HG03159 (cell line): ENCODE data around the gene NRCAM.
"Not testable (repeated sequence)": the region's sequence is repeated elsewhere in the genome, so short reads cannot be mapped to it uniquely, and the experiment has no call there.

Experiments
- ATAC-seq: cut with Tn5 transposase; IDR thresholded peaks from one replicate; pipeline ENCODE4 v1.9.1; 2021; ENCODE audit warnings: mild to moderate bottlenecking, moderate library complexity; ENCODE audit not compliant: unreplicated experiment

NRCAM gene

DNA sequence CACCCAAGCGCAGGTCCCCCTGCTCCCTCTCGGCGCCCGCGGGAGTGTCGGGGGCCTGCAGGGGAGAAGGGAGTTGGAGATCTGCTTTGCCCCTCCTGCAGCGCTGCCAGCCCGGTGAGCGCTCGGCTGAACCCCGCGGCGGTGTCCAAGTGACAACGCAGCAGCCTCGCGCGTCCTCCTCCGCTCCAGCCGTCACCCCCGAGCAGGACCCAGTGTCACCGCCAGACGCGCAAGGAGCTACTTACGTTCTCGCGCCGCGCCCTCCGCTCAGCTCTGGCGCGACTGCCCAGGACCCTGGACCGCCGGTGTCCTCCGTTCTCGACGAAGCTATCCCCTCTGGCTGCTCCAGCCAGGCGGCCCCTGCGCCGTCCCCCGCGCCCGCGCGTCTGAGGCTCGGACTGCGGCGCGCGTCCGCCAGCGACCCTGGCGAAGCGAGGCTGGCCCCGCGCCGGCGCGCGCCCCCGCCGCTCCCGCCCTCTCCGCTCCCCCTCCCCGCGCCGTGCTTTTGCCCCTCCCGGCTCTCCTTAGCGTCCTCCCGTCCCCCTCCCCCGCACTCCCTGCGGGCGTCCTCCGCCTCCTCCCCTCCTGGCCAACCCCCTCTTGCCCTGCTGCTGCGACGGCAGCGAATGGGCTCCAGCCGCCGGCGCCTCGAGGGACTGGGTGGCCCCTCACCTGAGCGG is at the start of gene NRCAM:
Gene NRCAM, minus strand, starts transcription at position 439 of the 680 bp plus-strand sequence. CDS start 216,372 bp downstream, outside the sequence.
- ATAC-seq: no peak

DNA sequence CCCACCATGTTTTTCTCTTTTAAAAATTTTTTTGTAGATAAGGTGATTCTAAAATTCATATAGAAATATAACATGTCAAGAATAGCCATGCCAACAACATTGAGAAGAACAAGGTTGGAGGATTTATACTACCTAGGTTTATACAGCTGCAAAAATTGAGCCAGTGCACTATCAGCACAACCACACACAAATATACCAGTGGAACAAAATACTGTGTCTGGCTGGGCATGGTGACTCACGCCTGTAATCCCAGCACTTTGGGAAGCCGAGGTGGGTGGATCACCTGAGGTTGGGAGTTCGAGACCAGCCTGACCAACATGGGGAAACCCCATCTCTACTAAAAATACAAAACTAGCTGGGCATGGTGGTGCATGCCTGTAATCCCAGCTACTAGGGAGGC is 48.3 kb upstream of the NRCAM start:
- not testable (repeated sequence) for ATAC-seq

DNA sequence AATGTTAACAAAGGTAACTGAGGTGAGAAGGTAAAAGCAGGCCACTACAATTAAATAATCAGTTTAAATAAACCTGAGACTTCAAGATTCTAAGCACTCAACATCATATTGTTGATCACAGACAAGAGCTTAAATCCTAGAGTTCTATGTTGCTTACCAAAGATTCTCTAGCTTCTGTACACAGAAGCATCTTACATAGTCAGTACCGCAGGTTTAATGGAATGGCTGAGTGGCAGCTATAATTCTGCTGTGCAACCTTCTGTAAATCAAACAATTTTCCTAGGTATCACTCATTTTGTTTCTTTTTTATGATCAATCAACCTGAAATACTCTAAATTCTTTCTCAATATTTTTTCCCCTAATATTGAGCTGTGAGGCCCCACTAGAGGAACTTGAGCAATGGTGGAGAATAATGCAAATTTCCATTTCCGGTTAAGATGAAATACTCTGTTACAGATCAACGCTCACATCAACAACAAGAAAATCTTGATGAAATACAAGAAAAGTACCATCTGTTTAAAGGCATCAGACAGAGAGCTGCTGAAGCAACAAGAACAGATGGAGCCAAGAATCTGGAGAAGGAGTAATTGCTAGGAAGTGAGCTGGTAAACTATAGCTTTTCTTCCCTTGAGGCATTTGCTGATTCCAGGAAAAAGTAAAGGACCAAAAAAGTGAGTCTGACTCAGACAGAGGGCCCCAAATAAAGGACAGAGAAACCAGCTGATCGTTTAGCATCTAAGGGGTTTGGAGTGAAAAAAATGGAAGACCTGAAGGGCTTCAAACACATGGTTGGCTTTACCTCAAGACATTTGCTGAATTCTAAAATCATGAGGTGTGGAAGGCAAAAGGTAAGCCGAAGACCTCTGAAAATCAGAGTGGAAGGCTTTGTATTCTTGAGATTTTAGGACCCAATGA is 47.1 kb upstream of the NRCAM start:
- ATAC-seq: peak; percentile 93

DNA sequence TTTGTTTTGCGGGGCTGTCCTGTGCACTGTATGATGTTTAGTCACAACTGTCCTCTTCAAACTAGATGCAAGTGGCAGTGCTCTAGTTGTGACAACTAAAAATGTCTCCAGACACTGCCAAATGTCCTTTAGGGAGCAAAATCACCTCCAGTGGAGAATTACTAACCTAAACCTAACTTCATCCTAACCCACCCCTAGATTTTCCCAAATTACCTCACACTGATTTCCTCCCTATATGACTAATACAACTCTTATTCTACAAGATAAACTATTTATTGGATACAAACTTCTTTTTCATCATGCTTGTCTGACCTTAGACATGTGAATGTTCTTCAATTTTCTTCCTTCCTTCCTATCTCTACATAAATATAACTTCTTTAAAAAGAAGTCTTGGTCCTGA is 43.3 kb upstream of the NRCAM start:
- no peak for ATAC-seq

DNA sequence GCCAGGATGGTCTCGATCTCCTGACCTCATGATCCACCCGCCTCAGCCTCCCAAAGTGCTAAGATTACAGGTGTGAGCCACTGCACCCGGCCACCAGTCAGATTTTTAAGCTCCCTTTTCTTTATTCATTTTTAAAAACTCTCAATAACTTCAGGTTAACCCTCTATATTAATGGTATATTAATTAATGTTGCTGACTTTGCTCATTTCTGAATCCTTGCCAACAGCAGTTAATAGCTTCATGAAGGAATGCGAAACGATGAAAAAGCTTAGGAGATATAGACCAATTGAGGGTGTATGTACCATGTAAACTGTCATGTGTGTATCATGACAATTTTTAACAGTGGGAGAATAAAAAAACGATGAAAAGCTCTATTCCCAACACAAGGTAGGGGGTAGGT is 42.2 kb upstream of the NRCAM start:
- ATAC-seq: no peak

DNA sequence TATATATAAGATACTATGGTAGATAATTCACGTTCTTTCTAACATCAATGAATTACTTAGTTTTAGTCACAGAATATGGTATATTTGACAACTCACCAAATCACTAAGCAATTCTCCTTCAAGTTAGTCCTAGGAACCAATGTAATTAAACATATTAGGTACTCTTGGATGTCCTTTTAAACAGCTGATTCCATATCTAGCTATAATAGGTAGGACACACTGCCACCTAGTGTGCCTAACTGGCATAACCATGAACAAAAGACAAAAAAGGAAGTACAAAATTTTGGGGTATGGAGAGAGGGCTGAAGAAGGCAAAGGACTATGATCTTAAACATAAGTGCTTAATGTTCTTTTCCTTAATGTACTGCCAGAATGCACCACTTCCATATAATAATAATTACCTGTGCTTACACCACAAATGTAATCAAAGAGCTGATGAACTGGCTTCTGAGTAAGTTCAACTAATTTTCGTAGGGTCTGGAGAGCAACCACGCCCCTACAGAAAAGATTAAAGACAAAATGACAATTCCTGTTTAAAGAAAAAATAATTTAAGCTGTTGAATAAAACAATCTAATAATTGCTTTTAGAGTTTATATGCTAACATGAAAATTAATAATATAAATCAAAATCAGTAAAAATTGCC is 41.0 kb upstream of the NRCAM start:
- peak; percentile 81 for ATAC-seq

DNA sequence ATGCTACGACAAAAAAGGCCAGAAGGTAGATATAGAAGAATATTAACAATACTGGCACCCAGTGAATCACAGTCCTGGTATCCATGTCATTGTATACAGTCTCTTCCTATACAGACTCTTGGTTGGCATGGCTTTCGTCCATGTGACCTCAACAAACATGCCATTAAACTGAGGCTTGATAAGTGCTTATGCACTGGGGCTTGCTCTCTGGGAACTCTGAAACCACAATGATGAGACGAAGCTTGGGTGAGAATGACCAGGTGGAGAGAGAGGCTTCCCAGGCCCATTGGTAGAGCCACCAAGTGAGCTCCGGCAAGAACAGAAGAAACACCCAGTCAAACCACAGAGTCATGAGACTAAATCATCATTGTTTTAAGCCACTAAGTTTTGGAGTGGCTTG is 36.5 kb upstream of the NRCAM start:
- ATAC-seq: no peak

DNA sequence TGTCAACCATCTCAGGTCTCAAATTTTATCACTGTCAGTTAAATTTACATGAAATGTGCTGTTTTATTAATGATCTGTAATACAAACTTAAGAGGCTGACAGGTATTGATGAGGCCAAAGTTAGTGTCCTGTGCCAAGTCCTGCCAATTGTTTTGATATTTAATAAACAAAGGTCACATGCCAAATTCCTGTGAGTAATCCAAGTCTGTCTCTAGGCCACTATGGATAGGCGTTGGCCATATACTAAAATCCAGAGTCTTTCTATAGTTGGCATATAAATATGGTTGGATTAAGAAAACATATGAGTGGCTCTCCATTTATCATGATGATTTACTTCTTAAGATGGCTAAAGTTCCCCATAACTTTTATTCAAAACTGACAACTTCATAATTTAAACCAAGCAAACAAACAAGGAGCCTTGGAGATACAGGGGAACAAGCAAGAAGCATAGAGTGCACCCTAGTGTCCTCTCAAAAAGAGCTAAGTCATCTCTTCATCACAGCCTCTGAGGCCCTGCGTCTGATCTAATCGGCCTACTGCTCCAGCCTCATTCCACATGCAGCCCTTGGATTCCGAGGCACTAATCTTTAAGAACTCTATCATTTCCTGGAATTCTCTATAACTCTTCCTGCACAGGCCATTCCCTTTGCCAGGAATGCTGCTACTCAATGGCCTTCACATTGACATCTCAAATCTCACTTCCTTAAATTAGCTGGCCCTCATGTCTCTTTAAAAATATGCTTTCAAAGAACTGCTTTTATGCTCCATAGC is 32.7 kb upstream of the NRCAM start:
- no peak for ATAC-seq

DNA sequence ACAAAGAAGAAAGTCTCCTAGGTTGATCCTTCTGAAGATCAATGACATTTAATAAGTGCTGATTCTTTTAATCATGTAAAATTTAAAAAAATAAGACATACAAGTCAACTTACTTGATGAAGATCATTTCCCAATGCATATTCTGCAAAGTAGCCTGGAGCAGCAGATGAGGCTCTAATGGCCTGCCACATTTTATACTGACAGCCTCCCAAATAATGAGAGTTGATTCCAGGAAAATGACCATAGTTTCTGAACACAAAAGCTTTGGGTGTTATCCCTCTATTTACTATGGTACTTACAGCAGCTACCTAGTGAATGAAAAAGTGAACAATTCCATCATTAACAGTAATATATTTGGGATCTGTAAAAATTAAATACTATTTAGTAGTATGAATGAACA is 31.4 kb upstream of the NRCAM start:
- ATAC-seq: no peak

DNA sequence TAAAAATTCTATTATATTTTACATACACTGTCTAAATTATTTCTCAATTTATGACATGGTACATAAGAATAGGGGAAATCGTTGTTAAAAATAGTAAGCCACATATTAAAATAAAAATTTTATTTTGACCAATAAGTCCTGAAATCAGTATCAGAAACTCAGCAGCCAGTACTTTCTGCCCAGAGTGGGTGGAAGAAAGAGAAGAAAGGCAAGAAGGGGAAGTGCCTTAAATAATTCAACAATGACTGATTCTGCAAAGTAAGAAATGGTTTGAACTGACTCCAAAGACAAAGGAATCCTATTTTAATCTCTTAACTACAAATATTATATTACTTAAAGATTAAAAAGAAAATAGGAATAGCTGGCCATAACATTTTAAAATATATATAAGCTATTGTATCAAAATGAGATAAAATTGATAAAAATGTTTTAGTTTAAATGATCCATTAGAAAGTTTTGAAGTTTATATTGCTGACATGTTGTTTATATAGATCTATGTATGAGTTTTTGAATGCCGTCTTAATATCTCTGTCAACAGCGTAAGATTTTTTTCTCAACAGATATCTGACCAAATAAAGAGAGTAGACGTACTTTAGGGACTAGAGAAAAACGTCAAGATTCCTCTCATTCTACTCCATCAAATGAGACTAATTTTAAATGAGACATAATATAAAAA is 30.2 kb upstream of the NRCAM start:
- ATAC-seq: no peak

DNA sequence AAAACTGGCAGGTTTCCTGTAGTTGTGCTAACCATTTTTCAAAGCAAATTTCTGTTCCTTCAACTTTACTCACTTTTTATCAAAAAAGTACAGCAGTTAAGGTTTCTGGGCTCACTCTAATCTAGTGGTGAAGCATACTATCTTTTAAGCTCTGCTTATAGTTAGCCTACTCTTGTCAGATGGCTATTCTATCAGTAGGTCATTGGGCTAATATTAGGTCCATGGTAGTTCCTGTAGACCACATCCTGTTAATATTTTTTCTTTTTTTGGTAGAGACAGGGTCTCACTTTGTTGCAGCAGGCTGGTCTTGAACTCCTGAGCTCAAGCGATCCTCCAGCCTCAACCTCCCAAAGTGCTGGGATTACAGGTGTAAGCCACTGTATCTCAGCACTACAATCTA is 27.9 kb upstream of the NRCAM start:
- no peak for ATAC-seq

DNA sequence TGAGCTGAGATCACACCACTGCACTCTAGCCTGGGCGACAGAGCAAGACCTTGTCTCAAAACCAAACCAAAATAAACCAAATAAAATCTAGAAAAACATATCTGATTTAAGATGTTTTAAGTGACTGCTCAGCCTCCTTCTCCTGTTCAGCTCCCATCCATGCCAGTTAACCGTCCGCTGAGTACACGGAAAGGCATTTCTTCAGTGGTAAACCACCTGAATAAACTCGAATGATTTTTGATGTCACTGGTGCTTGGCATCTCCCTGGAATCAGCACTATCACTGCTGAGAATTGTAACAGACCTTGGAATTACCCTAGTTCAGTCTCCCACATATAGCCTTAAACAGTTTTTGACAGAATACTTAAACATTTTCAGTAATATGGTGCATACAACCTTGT is 24.1 kb upstream of the NRCAM start:
- ATAC-seq: no peak

DNA sequence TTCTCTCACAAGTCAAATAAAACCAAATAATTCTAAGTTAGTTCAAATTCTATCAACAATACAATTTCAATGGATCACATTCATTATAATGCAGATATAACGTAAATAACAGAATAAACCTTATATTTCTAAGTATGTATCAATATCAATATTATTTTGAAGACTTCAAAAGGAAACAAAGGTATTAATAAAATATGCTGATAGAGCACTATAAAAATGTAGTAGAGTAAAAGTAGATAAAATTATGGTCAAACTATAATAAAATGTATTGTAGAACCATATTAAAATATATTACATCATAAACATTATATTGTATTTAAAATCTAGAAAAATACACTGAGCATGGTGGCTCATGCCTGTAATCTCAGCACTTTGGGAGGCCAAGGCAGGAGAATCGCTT is 23.5 kb upstream of the NRCAM start:
- no peak for ATAC-seq

DNA sequence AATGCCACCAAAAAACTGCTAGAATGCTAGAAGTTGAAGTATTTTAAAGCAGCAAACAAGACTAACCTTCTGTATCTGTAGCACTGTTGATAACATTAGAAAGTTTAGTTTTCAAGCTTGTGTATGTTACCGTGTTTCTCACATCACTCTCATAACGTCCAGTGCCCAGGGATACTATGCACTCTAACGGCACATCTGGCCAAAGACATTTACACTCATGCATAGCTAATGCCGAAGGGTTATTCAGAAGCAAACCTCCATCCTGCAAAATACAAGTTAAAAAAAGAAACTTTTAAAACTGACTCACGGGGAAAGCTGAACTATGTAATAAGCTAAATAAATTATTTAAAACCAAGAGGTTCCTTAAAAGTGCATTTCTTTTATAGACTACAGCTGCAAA is 22.9 kb upstream of the NRCAM start:
- no peak for ATAC-seq

DNA sequence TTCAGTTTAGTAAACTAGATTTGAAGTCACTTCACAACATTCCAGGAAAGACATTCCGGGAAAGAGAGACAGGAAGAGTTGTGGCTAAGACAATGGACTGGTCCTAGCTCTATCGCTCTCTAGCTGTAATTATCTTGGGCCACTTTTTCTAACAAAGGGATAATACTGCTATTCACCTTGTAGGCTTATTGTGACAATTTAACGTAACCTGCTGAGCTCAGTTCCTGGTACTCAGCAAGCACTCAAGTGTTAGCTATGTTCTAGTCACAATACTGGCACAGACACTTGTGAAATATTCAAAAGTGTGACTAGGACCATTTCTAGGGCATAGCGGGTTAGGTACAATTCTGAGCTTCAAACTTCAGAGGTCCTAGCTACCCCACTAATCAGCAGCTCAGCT is 12.0 kb upstream of the NRCAM start:
- no peak for ATAC-seq

DNA sequence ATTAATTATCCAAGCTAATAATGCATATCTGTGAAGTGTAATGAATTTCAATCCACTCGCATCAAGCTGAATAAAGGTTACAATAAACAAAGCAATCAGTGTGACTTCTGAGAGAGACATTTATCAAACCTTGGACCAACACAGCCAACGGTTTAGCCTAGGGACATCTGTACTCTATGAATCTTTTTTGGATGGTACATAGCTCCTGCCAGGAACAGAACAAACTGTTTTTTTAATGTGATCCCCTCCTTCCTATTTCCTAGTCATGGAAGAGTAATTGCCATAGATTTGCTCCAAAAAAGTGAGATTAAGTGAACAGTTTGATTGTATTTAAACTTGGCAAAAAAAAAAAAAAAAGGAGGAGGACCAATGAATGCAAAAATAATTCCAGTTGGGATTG is 11.2 kb upstream of the NRCAM start:
- no peak for ATAC-seq

DNA sequence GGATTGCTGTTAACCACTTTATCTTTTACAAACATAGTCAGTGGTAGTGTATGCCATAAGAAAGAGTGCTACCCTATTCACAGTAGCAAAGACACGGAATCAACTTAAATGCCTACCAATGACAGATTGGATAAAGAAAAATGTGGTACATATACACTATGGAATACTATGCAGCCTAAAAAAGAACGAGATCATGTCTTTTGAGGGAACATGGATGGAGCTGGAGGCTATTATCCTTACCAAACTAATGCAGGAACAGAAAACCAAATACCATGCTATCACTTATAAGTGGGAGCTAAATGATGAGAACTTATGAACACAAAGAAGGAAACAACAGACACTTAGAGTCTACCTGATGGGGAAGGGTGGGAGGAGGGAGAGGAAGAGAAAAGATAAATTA is 10.1 kb upstream of the NRCAM start:
- not testable (repeated sequence) for ATAC-seq

DNA sequence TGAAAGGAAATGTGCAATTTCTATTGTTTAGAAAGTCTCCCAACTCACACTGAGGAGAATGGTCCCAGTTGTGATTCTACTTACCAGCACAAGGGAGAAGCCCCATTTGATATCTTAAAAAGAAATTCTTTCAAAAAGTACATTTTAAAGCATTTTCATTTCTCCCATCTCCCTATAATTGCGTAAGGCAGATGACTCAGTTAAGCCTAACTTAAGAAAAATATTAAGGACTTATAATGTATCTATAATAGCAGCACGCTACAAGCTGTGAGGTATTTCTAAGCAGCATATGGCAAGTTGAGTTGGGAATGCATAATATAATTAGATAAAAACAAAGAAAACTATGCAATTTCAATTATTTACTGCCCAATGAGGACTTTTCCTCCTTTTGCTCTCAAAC is 8.5 kb upstream of the NRCAM start:
- no peak for ATAC-seq

DNA sequence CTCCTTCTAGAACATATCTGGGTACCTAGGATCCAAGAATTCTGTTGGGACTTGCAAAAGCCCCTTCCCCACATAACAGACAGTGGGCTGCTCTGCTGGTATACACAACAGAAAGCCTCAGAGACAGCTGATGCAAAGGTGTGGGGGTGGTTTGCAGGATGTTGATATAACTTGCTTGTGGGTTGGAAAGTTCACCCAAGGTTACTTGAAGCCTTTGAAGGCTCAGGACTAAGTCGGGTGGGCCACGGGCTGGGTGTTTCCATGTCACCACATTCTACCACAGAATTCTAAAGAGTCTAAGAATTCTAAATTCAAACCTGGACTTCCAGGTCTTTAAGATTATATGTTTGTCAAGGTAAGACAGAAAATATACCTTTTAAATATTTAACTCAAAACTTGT is 7.4 kb upstream of the NRCAM start:
- no peak for ATAC-seq

DNA sequence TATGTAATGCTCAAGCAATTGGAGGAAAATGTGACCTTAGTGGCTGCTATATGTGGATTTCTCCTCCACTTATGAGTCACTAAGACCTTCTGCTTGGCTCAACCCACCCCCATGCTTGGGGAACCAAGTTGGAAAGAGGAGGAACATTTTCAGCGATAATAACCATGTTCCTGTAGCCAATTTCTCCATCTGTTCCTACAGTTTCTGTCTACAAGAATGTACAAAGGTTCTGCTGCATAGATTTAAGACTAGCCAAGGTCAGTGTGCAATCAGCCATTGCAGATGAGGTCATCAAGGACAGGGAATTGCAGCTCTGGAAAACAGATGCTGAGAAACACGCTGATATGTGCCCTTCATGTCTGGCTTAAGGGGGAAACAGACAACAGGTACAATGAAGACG is 5.6 kb upstream of the NRCAM start:
- ATAC-seq: no peak

DNA sequence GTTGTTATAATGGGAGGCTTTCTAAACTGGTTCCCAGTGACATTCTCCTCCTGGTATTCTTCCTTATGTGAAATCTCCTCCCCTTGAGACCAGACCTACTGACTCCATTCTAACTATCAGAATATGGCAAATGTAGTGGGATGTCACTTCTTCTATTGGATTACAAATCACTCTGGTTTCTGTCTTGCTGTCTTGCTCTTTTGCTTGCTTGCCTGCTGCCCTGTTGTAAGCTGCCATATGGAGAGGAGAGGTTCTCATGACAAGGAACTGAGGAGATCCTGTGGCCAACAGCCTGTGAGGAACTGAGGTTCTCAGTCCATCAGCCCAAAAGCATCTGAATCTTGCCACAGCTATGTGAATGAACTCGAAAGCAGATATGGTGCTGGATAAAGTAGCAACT is 4.7 kb upstream of the NRCAM start:
- ATAC-seq: no peak
